Naive thymus-derived CD8-positive, alpha-beta T cell (primary cell): ENCODE measurements around the gene RAB35. TPM values are rescaled to one million over a fixed set of nuclear protein-coding genes. Genes with fewer than 3 reads are reported as not detected.

Source experiments
- ATAC-seq, 2 donors: fragments of 150-1000 bp; cut with Tn5 transposase in 1 of 2; sonication (Bioruptor Pico), chemical (Tn5 transposase) in 1 of 2; 1 replicate in 1 of 2; 2 replicates in 1 of 2; pipeline ENCODE4 v1.10.0; 2021; ENCODE audit warnings: mild to moderate bottlenecking in 2 of 2, moderate library complexity in 2 of 2
- POLR2A ChIA-PET: fragments of 350-600 bp; sonication (Branson Sonifier 250); formaldehyde crosslinking; loops from one replicate; lab custom pipeline; 2021; ENCODE audit warnings: antibody characterized with exemption; lab: Charles Lee
- DNase-seq, 10 donors: peaks; one replicate each; pipeline versions ENCODE4 v3.0.0 to v3.0.0-alpha.2; 2020 to 2022
- H3K27ac Mint-ChIP-seq, 10 donors: one replicate each; pipeline ENCODE4 v1.8.0; 2020 to 2022; ENCODE audit warnings: mild to moderate bottlenecking in 10 of 10, mixed read lengths in 10 of 10, moderate library complexity in 4 of 10, inconsistent platforms in 1 of 10
- H3K27me3 Mint-ChIP-seq, 5 donors: one replicate each; pipeline ENCODE4 v1.8.0; 2021 to 2022; ENCODE audit warnings: mixed read lengths in 5 of 5
- H3K36me3 Mint-ChIP-seq, 3 donors: one replicate each; pipeline ENCODE4 v1.8.0; 2020 to 2022; ENCODE audit warnings: mixed read lengths in 3 of 3, mild to moderate bottlenecking in 2 of 3, inconsistent platforms in 1 of 3
- H3K4me1 Mint-ChIP-seq, 4 donors: one replicate each; pipeline ENCODE4 v1.8.0; 2021 to 2022; ENCODE audit warnings: mixed read lengths in 4 of 4
- H3K4me3 Mint-ChIP-seq, 10 donors: one replicate each; pipeline ENCODE4 v1.8.0; 2020 to 2022; ENCODE audit warnings: mild to moderate bottlenecking in 10 of 10, mixed read lengths in 10 of 10, moderate library complexity in 6 of 10, inconsistent platforms in 1 of 10
- H3K9me3 Mint-ChIP-seq, 9 donors: one replicate each; pipeline ENCODE4 v1.8.0; 2020 to 2022; ENCODE audit warnings: mixed read lengths in 9 of 9, mild to moderate bottlenecking in 3 of 9, inconsistent platforms in 1 of 9, moderate library complexity in 1 of 9
- polyA plus RNA-seq, 3 donors: library from polyadenylated mRNA; unstranded; fragments of 300-500 nt; fragmentation: Illumina TruSeq; gene quantifications; one replicate each; pipeline ENCODE4 v1.2.3, GENCODE V29; 2021
- total RNA-seq, 8 experiments: library from RNA in 2 of 8; stranded (reverse) in 2 of 8; gene quantifications; one replicate each; pipeline ENCODE4 v1.2.3 and lab custom pipeline; 2021 to 2026

RAB35 gene
- total and polyA plus RNA-seq, 5 experiments from 2014 or later, result 10.2 to 51.6 (median 14.1) TPM

- H3K36me3 Mint-ChIP-seq, result peaks cover 0 to 36% (median 11%) of the 10 kb centered on the region in 3 donors
- POLR2A ChIA-PET, result no interaction called here
- no peaks in the 10 kb centered on the region for H3K27me3 Mint-ChIP-seq
- peaks cover 23 to 40% (median 35%) of the 10 kb centered on the region in 4 donors for H3K4me1 Mint-ChIP-seq
- H3K9me3 Mint-ChIP-seq, result no peaks in the 10 kb centered on the region
- no peak overlapping the region for H3K4me3 Mint-ChIP-seq
- H3K27ac Mint-ChIP-seq, result peak overlapping the region in 5 of 10 donors; percentile 29 to 77 (median 56)
- DNase-seq (no peak), ATAC-seq (no peak)
Observed at GRCh38 chr12:120077260-120077659, 39.3 kb downstream of the RAB35 start.

GRCh38 chr12:120076651-120077050 is 39.9 kb downstream of the RAB35 start:
- peak overlapping the region in 1 of 10 donors; percentile 26 for H3K4me3 Mint-ChIP-seq
- no peaks in the 10 kb centered on the region for H3K9me3 Mint-ChIP-seq
- peaks cover 0 to 36% (median 11%) of the 10 kb centered on the region in 3 donors for H3K36me3 Mint-ChIP-seq
- H3K27ac Mint-ChIP-seq, result peak overlapping the region in 4 of 10 donors; percentile 13 to 77 (median 33)
- H3K4me1 Mint-ChIP-seq, result peaks cover 23 to 40% (median 35%) of the 10 kb centered on the region in 4 donors
- POLR2A ChIA-PET, result no interaction called here
- H3K27me3 Mint-ChIP-seq, result no peaks in the 10 kb centered on the region
- ATAC-seq (no peak), DNase-seq (no peak)

- Mint-ChIP-seq H3K36me3 (peaks cover 0 to 43% (median 12%) of the 10 kb centered on the region in 3 donors), H3K9me3 (no peaks in the 10 kb centered on the region), H3K27me3 (no peaks in the 10 kb centered on the region), H3K4me1 (peaks cover 23 to 40% (median 35%) of the 10 kb centered on the region in 4 donors), H3K4me3 (peak overlapping the region in 9 of 10 donors; percentile 17 to 71 (median 52)), H3K27ac (peak overlapping the region; percentile 67 to 94 (median 86))
- DNase-seq, result peak in 1 of 10 donors; percentile 16
- ATAC-seq, result peak; percentile 49 to 53
- POLR2A ChIA-PET, result interaction anchor here (0.6 to 1.0 kb wide), 7 partner anchors 12 to 86 kb away, joined by 3 to 4 read pairs (median 3); partner anchors contain the start of gene BICDL1
Observed at GRCh38 chr12:120075034-120075616, 41.4 kb downstream of the RAB35 start.

- Mint-ChIP-seq H3K36me3 (peaks cover 0 to 45% (median 10%) of the 10 kb centered on the region in 3 donors), H3K27me3 (no peaks in the 10 kb centered on the region), H3K4me3 (no peak overlapping the region), H3K27ac (peak overlapping the region in 2 of 10 donors; percentile 51 to 52), H3K4me1 (peaks cover 17 to 23% (median 20%) of the 10 kb centered on the region in 4 donors), H3K9me3 (no peaks in the 10 kb centered on the region)
- DNase-seq (no peak), ATAC-seq (no peak)
- POLR2A ChIA-PET, result no interaction called here
Observed at GRCh38 chr12:120072472-120073249, 43.9 kb downstream of the RAB35 start.

- DNase-seq (no peak), ATAC-seq (no peak)
- H3K27me3 Mint-ChIP-seq, result no peaks in the 10 kb centered on the region
- peaks cover 12 to 18% (median 16%) of the 10 kb centered on the region in 4 donors for H3K4me1 Mint-ChIP-seq
- H3K36me3 Mint-ChIP-seq, result peaks cover 0 to 51% (median 10%) of the 10 kb centered on the region in 3 donors
- no peak overlapping the region for H3K4me3 Mint-ChIP-seq
- no peaks in the 10 kb centered on the region for H3K9me3 Mint-ChIP-seq
- no peak overlapping the region for H3K27ac Mint-ChIP-seq
- POLR2A ChIA-PET, result interaction anchor here (0.6 kb wide), 1 partner anchor 133 kb away, joined by 3 read pairs; no protein-coding TSS in a partner anchor
Observed at GRCh38 chr12:120071493-120072020, 45.0 kb downstream of the RAB35 start.

GRCh38 chr12:120069278-120069677 is 47.3 kb downstream of the RAB35 start:
- ATAC-seq, result no peak
- H3K36me3 Mint-ChIP-seq, result peaks cover 0 to 70% (median 14%) of the 10 kb centered on the region in 3 donors
- peak overlapping the region in 2 of 10 donors; percentile 17 to 19 for H3K27ac Mint-ChIP-seq

GRCh38 chr12:120067901-120068300 is 48.7 kb downstream of the RAB35 start:
- H3K9me3 Mint-ChIP-seq, result no peaks in the 10 kb centered on the region
- H3K27me3 Mint-ChIP-seq, result no peaks in the 10 kb centered on the region
- no peak for DNase-seq
- no peak for ATAC-seq
- H3K27ac Mint-ChIP-seq, result peak overlapping the region in 4 of 10 donors; percentile 2 to 68 (median 36)
- H3K4me3 Mint-ChIP-seq, result no peak overlapping the region
- POLR2A ChIA-PET, result no interaction called here
- H3K4me1 Mint-ChIP-seq, result no peaks in the 10 kb centered on the region
- peaks cover 0 to 71% (median 11%) of the 10 kb centered on the region in 3 donors for H3K36me3 Mint-ChIP-seq

More at GRCh38 chr12:120069278-120069677, 47.3 kb downstream of the RAB35 start:
- Mint-ChIP-seq H3K4me1 (peaks cover 3 to 6% (median 4%) of the 10 kb centered on the region in 4 donors), H3K4me3 (no peak overlapping the region), H3K9me3 (no peaks in the 10 kb centered on the region), H3K27me3 (no peaks in the 10 kb centered on the region)
- no peak for DNase-seq
- POLR2A ChIA-PET, result no interaction called here

GRCh38 chr12:120067084-120067869 is 49.3 kb downstream of the RAB35 start:
- ATAC-seq, result no peak
- H3K36me3 Mint-ChIP-seq, result peaks cover 0 to 71% (median 12%) of the 10 kb centered on the region in 3 donors
- no peaks in the 10 kb centered on the region for H3K27me3 Mint-ChIP-seq
- POLR2A ChIA-PET, result no interaction called here
- peak overlapping the region in 2 of 10 donors; percentile 2 to 68 for H3K27ac Mint-ChIP-seq
- H3K4me1 Mint-ChIP-seq, result no peaks in the 10 kb centered on the region
- DNase-seq, result no peak
- H3K4me3 Mint-ChIP-seq, result no peak overlapping the region
- H3K9me3 Mint-ChIP-seq, result no peaks in the 10 kb centered on the region

GRCh38 chr12:120066341-120066740 is 50.2 kb downstream of the RAB35 start:
- Mint-ChIP-seq H3K4me3 (no peak overlapping the region), H3K4me1 (no peaks in the 10 kb centered on the region), H3K27me3 (no peaks in the 10 kb centered on the region), H3K36me3 (peaks cover 0 to 71% (median 16%) of the 10 kb centered on the region in 3 donors), H3K9me3 (no peaks in the 10 kb centered on the region), H3K27ac (peak overlapping the region in 1 of 10 donors; percentile 4)
- DNase-seq, result no peak
- ATAC-seq, result no peak
- POLR2A ChIA-PET, result no interaction called here

- ATAC-seq (no peak), DNase-seq (no peak)
- no peaks in the 10 kb centered on the region for H3K27me3 Mint-ChIP-seq
- H3K4me1 Mint-ChIP-seq, result no peaks in the 10 kb centered on the region
- H3K36me3 Mint-ChIP-seq, result peaks cover 0 to 68% (median 15%) of the 10 kb centered on the region in 3 donors
- no peak overlapping the region for H3K4me3 Mint-ChIP-seq
- H3K9me3 Mint-ChIP-seq, result no peaks in the 10 kb centered on the region
- POLR2A ChIA-PET, result no interaction called here
- no peak overlapping the region for H3K27ac Mint-ChIP-seq
Observed at GRCh38 chr12:120065472-120065871, 51.1 kb downstream of the RAB35 start.

GRCh38 chr12:120064054-120064940 is 52.3 kb downstream of the RAB35 start:
- POLR2A ChIA-PET, result interaction anchor here (0.6 to 0.7 kb wide), 2 partner anchors 25 to 63 kb away, joined by 3 to 5 read pairs; no protein-coding TSS in a partner anchor
- H3K27ac Mint-ChIP-seq, result peak overlapping the region in 2 of 10 donors; percentile 36 to 53
- H3K27me3 Mint-ChIP-seq, result no peaks in the 10 kb centered on the region
- H3K4me1 Mint-ChIP-seq, result no peaks in the 10 kb centered on the region
- no peak for DNase-seq
- no peaks in the 10 kb centered on the region for H3K9me3 Mint-ChIP-seq
- peaks cover 0 to 63% (median 15%) of the 10 kb centered on the region in 3 donors for H3K36me3 Mint-ChIP-seq
- H3K4me3 Mint-ChIP-seq, result no peak overlapping the region
- no peak for ATAC-seq
